Gastroesophageal sphincter (tissue), 4 donors: ENCODE measurements around the gene PDE4C. TPM values are rescaled to one million over a fixed set of nuclear protein-coding genes. Genes with fewer than 3 reads are reported as not detected.

Source experiments
- ATAC-seq: fragments of 150-250 bp; one replicate; pipeline ENCODE4 v1.9.1; 2016; ENCODE audit warnings: mild to moderate bottlenecking, moderate library complexity
- H3K27ac ChIP-seq, 4 donors: fragments of 200-600 bp; sonication (generic) in 3 of 4; 1 replicate in 3 of 4; 2 replicates in 1 of 4; pipeline ENCODE4 v1.5.1; 2016 to 2019
- H3K27me3 ChIP-seq: fragments of 200-600 bp; sonication (generic); one replicate; pipeline ENCODE4 v1.5.1; 2019
- H3K36me3 ChIP-seq, 2 donors: fragments of 200-600 bp; sonication (generic); one replicate each; pipeline ENCODE4 v1.5.1; 2019; ENCODE audit warnings: control low read depth in 1 of 2
- H3K4me1 ChIP-seq, 3 donors: fragments of 200-600 bp; sonication (generic); 1 replicate in 2 of 3; 2 replicates in 1 of 3; pipeline ENCODE4 v1.5.1; 2016 to 2019; ENCODE audit warnings: control low read depth in 2 of 3
- H3K4me3 ChIP-seq, 2 donors: fragments of 200-600 bp; sonication (generic); one replicate each; pipeline ENCODE4 v1.5.1; 2019; ENCODE audit warnings: mild to moderate bottlenecking in 1 of 2, moderate library complexity in 1 of 2
- H3K9me3 ChIP-seq, 3 donors: fragments of 200-600 bp; sonication (generic); one replicate each; pipeline ENCODE4 v1.5.1; 2017 to 2019; ENCODE audit warnings: control low read depth in 2 of 3
- CTCF ChIP-seq, 4 experiments: fragments of 200-600 bp in 2 of 4; fragments of 450-650 bp in 2 of 4; sonication (generic) in 1 of 4; IDR thresholded peaks; one replicate each; pipeline ENCODE4 v1.5.1; 2017 to 2019; ENCODE audit warnings: antibody characterized with exemption in 4 of 4, mild to moderate bottlenecking in 2 of 4, moderate library complexity in 2 of 4
- EP300 ChIP-seq: sonication (generic); formaldehyde crosslinking; IDR thresholded peaks from one replicate; pipeline ENCODE4 v1.6.1; 2017; ENCODE audit warnings: antibody characterized with exemption, mild to moderate bottlenecking
- POLR2A ChIP-seq, 2 donors: fragments of 450-650 bp; IDR thresholded peaks; one replicate each; pipeline ENCODE4 v1.6.1; 2017; ENCODE audit warnings: antibody characterized with exemption in 2 of 2, mild to moderate bottlenecking in 2 of 2, moderate library complexity in 1 of 2
- POLR2AphosphoS5 ChIP-seq: sonication (generic); formaldehyde crosslinking; IDR thresholded peaks from one replicate; pipeline ENCODE4 v1.6.1; 2017; ENCODE audit warnings: antibody characterized with exemption
- WGBS, 2 donors: methylation state at CpG; one replicate each; pipeline ENCODE4 v1.1.5; 2018; ENCODE audit warnings: low coverage in 1 of 2; 5-methylcytosine and 5-hydroxymethylcytosine counted together
- total RNA-seq, 4 donors: library from RNA; depleted of rRNA; stranded (reverse); fragments of >200 nt; gene quantifications; one replicate each; pipeline ENCODE4 v1.1.0, GENCODE V29; 2016

PDE4C gene
- total RNA-seq, 4 donors from 2014 or later, result 0.35 to 2.3 (median 0.53) TPM

- no peak for TF ChIP-seq EP300
- TF ChIP-seq POLR2AphosphoS5, result no peak
- TF ChIP-seq POLR2A (IDR thresholded peaks at IDR 0.05), result no peak
- no peak for TF ChIP-seq CTCF (IDR thresholded peaks at IDR 0.05)
- WGBS, 2 donors, result 75 to 89% methylated on average over 5 of the region's 5 CpGs
- Histone ChIP-seq H3K9me3 (no peaks in the 10 kb centered on the region), H3K27me3 (peaks cover 4% of the 10 kb centered on the region), H3K4me1 (peaks cover 0 to 3% (median 0%) of the 10 kb centered on the region in 3 donors), H3K36me3 (no peaks in the 10 kb centered on the region), H3K27ac (no peak overlapping the region), H3K4me3 (no peak overlapping the region)
- no peak for ATAC-seq
Measured at GRCh38 chr19:18179957-18180356, 46.3 kb downstream of the PDE4C start.

GRCh38 chr19:18176367-18177310, 49.6 kb downstream of the PDE4C start:
- no peak overlapping the region for H3K4me3 ChIP-seq
- H3K27me3 ChIP-seq, result peaks cover 3% of the 10 kb centered on the region
- no peak for TF ChIP-seq CTCF (IDR thresholded peaks at IDR 0.05)
- TF ChIP-seq EP300, result no peak
- no peak for TF ChIP-seq POLR2A (IDR thresholded peaks at IDR 0.05)
- TF ChIP-seq POLR2AphosphoS5, result no peak
- peaks cover 0 to 24% (median 4%) of the 10 kb centered on the region in 3 donors for H3K4me1 ChIP-seq
- no peaks in the 10 kb centered on the region for H3K9me3 ChIP-seq
- H3K36me3 ChIP-seq, result no peaks in the 10 kb centered on the region
- ATAC-seq, result no peak
- 67 to 81% methylated on average over 1 to 4 of the region's 19 CpGs for WGBS, 2 donors
- no peak overlapping the region for H3K27ac ChIP-seq

GRCh38 chr19:18174983-18175382, 51.3 kb downstream of the PDE4C start:
- WGBS, 2 donors, result no CpG with 5 or more reads among the region's 11 CpGs
- H3K4me1 ChIP-seq, result peaks cover 0 to 24% (median 4%) of the 10 kb centered on the region in 3 donors
- no peaks in the 10 kb centered on the region for H3K9me3 ChIP-seq
- TF ChIP-seq POLR2A (IDR thresholded peaks at IDR 0.05) (no peak), POLR2AphosphoS5 (no peak), EP300 (no peak), CTCF (IDR thresholded peaks at IDR 0.05) (no peak)
- no peaks in the 10 kb centered on the region for H3K27me3 ChIP-seq
- no peak for ATAC-seq
- H3K36me3 ChIP-seq, result peaks cover 0 to under 1% of the 10 kb centered on the region in 2 donors
- no peak overlapping the region for H3K27ac ChIP-seq
- peak overlapping the region in 1 of 2 donors; percentile 75 for H3K4me3 ChIP-seq

Other genes with a start within 250 kb of the PDE4C start
- gene ARRDC2, start 218.3 kb downstream of the PDE4C start, total RNA-seq, result 10 to 100 TPM; 31.9 to 64.6 (median 47.5) TPM
- gene IL12RB1, start 139.5 kb downstream of the PDE4C start, total RNA-seq, result 1 to 10 TPM in 3 of 4 donors, under 1 TPM in 1; 0.15 to 3.5 (median 1.5) TPM
- 1 to 10 TPM; 3.3 to 8.8 (median 4.8) TPM for gene MAST3, start 128.7 kb downstream of the PDE4C start, total RNA-seq
- gene PIK3R2, start 73.3 kb downstream of the PDE4C start, total RNA-seq, result 10 to 100 TPM in 3 of 4 donors, 1 to 10 TPM in 1; 5.3 to 30.1 (median 22.7) TPM
- gene IFI30, start 52.6 kb downstream of the PDE4C start, total RNA-seq, result 10 to 100 TPM in 3 of 4 donors, 1 to 10 TPM in 1; 4.4 to 79.6 (median 40.8) TPM
- 10 to 100 TPM; 13.8 to 30.7 (median 22.4) TPM for gene MPV17L2, start 33.2 kb downstream of the PDE4C start, total RNA-seq
- 1 to 10 TPM in 3 of 4 donors, under 1 TPM in 1; 0.92 to 3.8 (median 1.6) TPM for gene RAB3A, start 22.4 kb downstream of the PDE4C start, total RNA-seq
- 1 to 10 TPM in 2 of 4 donors, under 1 TPM in 2; 0.27 to 4.4 (median 1.3) TPM for gene IQCN, start 48.0 kb upstream of the PDE4C start, total RNA-seq
- 100 to 1,000 TPM; 241 to 573 (median 297) TPM for gene JUND, start 55.2 kb upstream of the PDE4C start, total RNA-seq
- 100 to 1,000 TPM in 1 of 4 donors, 10 to 100 TPM in 3; 81.2 to 116 (median 94.5) TPM for gene LSM4, start 96.6 kb upstream of the PDE4C start, total RNA-seq
- gene PGPEP1, start 114.2 kb upstream of the PDE4C start, total RNA-seq, result 10 to 100 TPM; 15.0 to 38.2 (median 23.1) TPM
- gene GDF15, start 159.7 kb upstream of the PDE4C start, total RNA-seq, result 1 to 10 TPM in 3 of 4 donors, under 1 TPM in 1; 0.62 to 3.7 (median 3.0) TPM
- 10 to 100 TPM in 1 of 4 donors, 1 to 10 TPM in 3; 1.9 to 19.0 (median 4.8) TPM for gene LRRC25, start 171.2 kb upstream of the PDE4C start, total RNA-seq
- 10 to 100 TPM; 58.4 to 76.2 (median 61.3) TPM for gene SSBP4, start 193.0 kb upstream of the PDE4C start, total RNA-seq
- 10 to 100 TPM; 15.2 to 31.6 (median 19.8) TPM for gene ISYNA1, start 211.7 kb upstream of the PDE4C start, total RNA-seq